Retina (tissue), 1 donor: ENCODE data around the gene ZMPSTE24.

Source experiments
- DNase-seq: peaks from one replicate; pipeline ENCODE4 v3.0.0-alpha.2; 2016

Gene ZMPSTE24

GRCh38 chr1:40264354-40264781 is 6.3 kb downstream of the ZMPSTE24 start:
- DNase-seq: no peak

DNA sequence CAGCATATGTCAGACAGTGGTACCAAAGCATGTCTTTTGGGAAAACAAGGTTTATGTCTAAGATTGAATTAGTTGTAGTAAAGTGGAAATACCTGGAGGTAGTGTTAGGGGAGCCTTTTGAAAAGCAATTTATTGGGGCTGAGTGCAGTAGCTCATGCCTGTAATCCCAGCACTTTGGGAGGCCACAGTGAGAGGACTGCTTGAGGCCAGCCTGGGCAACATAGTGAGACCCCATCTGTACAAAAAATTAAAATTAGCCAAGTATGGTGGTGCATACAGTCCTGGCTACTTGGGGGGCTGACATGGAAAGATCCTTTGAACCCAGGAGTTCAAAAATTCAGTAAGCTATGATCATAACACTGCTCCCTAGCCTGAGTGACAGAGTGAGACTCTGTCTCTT is 7.3 kb downstream of the ZMPSTE24 start:
- no peak for DNase-seq

DNA sequence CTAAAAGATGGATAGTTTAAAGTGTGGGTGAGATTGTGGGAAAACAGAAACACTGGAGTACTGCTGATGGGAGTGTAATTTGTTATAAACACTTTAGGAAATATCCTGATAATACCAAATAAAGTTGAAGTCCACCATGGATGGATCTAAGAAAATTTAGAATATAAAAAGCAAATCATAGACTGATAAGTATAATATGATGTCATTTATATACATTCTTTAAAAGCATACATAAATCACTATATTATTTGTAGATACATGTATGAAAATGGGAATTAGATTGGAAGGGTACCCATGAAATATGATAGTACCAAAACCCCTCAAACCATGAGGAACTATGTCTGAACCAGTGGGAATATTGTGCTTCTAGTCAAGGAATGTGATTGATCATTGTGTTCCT is 7.9 kb downstream of the ZMPSTE24 start:
- DNase-seq: no peak

DNA sequence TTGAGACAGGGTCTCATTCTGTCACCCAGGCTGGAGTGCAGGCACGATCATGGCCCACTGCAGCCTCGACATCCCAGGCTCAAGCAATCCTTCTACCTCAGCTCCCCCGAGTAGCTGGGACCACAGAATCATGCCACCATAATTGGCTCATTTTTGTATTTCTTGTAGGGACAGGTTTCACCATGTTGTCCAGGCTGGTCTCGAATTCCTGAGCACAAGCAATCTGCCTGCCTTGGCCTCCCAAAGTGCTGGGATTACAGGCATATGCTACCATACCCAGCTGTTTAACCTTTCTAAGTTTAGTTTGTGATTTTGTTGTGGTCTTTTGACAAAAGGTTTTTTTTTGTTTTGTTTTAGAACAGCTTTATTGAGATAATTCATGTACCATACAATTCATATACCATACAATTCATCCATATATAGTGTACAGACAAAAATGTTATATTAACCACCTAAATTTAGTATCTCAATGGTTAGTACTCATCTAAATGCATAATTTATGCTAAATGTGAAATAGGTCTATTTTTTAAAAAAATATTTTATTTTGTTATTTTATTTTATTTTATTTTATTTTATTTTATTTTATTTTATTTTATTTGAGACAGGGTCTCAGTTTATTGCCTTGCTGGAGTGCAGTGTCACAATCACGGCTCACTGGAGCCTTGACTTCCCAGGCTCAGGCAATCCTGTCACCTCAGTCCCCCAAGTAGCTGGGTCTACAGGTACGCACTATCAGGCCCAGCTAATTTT is 8.9 kb downstream of the ZMPSTE24 start:
- DNase-seq: no peak

- DNase-seq: no peak
These were observed 9.7 kb downstream of the ZMPSTE24 start for GRCh38 chr1:40267767-40268187.

GRCh38 chr1:40268211-40268610 is 10.2 kb downstream of the ZMPSTE24 start:
- no peak for DNase-seq

DNA sequence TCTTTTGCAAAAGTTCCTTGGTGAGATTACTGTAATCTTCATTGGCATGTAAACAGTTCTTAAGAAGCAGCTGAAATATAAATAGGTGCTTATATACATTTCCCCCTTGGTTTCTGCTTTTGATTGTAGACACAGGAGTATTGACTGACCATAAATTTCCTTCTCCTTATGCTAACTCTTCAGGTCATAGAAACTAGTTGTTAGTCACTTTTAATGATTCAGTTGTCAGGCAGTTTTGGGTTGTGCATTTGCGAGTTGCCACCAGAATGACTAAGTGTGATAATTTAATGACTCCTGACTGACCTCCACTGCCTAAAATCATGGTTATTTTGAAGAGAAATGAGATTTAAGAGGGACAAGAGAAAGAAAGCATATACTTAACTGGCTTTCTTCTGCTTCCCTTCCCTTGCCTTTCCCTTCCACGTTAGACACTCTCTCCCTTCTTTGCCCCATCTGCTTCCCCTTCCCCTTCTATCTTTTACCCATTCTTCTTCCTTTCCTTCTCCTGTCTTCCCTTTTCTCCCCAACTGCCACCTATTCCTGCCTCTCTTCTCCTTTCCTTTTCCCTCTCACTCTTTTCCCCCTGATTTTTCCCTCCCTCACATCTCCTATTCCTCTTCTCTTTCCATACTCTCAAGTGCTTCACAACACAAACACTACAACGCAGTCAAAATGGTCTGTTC is 12.3 kb downstream of the ZMPSTE24 start:
- no peak for DNase-seq

DNA sequence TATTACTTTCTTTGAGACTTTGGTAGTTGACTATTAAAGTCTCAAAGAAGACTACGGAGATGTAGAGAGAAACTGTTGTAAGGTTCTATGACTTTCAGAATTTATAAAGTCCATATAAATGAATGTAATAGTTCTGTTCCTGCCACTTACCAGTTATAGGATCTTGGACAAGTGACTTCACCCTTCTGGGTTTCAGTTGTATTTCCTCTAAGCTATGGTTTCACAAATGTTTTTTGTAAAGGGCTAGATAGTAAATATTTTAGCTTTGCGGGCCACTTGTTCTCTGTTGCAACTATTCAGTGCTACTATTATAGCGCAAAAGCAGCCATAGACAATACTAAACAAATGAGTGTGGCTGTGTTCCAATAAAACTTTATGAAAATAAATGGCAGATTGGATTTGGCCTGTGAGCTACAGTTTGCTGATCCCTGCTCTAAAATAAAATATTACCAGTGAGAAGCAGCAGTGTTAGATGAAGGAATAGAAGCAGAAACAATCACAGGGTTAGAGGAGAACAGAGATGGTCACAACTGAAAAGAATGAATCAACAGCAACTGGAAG is 14.7 kb downstream of the ZMPSTE24 start:
- no peak for DNase-seq

DNA sequence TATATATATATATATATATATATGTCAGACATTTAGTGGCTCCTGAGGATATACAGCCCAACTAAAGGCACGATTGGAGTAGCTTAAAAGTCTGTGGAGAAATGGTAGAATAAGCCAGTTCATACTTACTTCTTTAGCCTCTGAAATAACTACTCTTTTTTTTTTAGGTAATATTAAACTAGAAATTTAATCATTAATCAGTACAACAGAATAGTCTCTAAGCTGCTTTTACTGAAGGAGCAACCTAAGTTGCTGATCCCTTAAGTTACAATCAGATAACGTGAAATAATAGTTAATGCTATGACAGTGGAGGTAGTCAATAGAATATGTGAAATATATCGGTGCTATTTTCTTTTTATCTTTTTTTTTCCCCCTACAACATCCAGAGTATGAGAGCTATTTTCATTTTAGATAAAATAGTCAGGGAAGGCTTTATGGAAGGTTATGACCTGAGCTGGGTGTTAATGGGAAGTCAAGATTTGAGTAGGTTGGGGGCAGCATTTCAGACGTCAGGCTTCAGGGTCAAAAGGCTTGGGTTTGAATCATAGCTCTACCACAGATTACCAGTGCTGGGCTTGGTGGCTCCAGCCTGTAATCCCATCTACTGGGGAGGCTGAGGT is 15.6 kb downstream of the ZMPSTE24 start:
- no peak for DNase-seq

- no peak for DNase-seq
These were observed 16.3 kb downstream of the ZMPSTE24 start for GRCh38 chr1:40274331-40274730.

DNA sequence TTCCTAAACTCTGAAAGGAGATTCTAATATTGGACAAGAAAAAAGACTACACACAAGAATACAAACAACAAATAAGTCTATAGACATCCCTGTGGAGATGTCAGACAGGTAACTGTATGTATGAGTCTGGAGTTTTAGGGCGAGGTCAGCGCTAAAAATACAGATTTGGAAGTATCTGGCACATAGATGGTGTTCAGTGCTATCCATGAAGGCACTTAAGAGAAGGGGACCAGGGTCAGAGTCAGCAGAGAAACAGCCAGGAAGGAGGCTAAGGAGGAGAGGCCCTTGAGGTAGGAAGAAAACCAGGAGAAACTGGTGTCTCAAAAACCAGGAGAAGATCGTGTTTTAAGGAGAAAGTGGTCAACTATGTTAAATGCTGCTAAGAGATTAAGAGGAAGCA is 18.1 kb downstream of the ZMPSTE24 start:
- DNase-seq: no peak

DNA sequence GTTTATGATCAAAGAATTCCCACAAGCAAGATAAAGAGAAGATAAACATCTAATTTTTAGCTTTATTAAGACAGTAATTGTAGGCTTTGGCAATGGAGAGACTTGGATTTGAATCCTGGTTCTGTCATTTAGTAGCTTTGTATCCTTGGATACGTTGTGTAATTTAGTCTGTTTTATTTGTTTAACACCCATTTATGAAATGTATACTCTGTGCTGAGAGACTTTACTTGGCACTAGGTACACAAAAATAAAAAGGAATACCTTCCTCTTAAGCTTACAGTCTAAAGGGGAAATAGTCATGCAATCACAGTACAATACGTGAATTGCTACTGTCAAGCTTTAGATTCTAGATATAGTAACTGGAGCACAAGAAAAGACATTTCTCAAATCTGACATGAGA is 23.8 kb downstream of the ZMPSTE24 start:
- DNase-seq: no peak

- no peak for DNase-seq
These were observed 33.3 kb downstream of the ZMPSTE24 start for GRCh38 chr1:40291293-40291692.

- no peak for DNase-seq
These were observed 41.6 kb downstream of the ZMPSTE24 start for GRCh38 chr1:40299366-40300248.

DNA sequence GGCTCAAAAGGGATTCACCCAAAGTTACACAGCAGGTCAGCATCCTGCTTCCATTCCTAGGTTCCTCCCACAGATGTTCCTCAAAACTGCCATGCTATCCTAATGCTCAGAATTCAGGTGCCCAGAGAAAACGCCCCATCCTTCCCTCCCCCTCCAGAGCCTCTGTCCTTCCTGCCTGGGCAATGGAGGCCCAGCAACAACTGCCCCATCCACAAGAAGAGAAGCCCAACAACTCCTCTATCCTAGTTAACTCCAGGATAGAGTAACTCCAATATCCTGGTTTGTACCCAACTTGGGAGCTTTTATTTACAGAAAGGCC is 42.2 kb downstream of the ZMPSTE24 start:
- DNase-seq: no peak

DNA sequence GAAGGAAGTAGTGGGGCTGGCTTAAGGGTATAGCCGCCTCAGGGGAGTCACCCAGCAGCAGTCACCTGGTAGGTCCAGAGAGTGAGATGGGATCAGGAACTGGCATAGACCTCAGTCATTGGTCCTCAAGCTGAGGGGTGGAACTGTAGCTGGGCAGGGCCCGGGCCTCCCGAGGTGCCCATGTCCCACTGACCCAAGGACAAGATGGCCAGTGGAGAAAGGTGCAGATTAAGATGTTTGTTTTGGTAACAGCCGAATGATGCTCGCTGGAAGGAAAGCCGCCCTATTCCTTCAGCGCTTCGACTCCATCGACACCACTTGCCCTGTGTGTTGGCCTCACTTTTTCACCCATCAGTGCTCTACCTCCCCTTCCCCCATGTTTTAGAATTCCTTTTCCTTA is 42.6 kb downstream of the ZMPSTE24 start:
- DNase-seq: no peak

DNA sequence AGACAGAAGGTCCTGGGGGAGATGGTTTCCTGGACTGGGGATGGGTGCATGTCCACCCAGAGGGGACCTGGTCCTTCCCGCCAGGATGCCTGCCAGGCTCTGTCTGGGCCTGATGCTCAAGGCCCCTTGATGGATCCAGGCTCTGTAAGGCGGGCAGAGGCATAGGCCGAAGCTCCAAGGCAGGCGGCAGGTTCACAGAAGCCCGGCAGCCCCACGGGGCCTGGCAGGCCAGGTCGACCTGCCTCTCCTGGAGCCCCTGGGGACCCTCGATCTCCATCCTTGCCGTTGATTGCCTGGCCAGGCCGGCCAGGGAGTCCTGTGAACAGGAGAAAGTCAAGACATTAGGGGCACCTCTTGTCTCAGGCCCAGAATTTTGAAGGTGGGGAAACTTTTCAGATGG is 43.0 kb downstream of the ZMPSTE24 start:
- DNase-seq: no peak

DNA sequence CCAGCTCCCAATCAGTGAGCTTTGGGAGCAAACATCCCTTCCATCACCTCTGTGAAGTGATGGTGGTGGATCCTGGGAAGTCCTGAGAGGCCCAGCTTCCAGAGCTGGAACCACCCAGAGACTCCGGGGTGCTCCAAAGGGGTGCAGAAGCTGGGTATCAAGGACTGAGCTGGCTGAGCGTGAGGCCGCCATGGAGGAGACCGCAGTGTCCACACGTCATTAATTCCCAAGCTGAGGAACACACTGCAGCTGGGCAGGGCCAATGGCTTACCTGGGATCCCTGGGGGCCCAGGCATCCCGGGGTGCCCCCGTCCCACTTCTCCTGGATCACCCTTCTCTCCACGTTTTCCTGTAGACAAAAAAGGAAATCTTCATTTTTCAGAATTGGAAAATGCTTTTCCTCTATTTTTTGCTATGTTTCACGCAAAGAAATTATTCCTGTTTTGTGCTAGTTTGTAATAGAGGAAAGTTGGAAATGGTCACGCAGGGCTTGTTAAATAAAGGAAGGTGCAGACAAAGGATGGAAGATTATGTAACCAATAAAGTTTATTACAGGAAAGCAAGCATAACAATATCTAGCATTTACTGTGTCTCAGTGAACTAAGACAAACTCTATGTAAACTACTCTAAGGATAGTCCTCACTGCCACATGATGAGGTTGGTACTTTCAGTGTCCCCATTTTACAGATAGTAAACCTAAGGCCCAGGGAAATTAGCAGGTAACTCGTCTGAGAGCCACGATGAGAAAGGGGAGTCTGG is 43.7 kb downstream of the ZMPSTE24 start:
- DNase-seq: no peak

DNA sequence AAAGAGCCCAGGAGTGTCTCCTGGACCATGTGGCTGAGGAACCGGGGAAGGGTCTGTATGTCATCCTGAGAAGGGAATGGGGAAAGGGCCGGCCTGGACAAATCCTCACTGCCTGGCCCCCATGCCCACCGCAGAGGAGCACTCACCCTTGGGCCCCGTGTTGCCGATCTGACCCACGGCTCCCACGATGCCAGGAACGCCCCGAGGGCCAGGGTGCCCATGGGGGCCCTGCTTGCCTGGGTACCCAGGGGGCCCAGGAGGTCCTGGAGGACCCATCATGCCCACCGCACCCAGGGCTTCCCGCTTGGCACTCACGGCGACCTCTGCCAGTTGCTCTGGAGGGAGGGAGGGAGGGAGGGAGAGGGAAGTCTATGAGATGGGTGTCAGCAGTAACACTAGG is 44.4 kb downstream of the ZMPSTE24 start:
- DNase-seq: no peak

DNA sequence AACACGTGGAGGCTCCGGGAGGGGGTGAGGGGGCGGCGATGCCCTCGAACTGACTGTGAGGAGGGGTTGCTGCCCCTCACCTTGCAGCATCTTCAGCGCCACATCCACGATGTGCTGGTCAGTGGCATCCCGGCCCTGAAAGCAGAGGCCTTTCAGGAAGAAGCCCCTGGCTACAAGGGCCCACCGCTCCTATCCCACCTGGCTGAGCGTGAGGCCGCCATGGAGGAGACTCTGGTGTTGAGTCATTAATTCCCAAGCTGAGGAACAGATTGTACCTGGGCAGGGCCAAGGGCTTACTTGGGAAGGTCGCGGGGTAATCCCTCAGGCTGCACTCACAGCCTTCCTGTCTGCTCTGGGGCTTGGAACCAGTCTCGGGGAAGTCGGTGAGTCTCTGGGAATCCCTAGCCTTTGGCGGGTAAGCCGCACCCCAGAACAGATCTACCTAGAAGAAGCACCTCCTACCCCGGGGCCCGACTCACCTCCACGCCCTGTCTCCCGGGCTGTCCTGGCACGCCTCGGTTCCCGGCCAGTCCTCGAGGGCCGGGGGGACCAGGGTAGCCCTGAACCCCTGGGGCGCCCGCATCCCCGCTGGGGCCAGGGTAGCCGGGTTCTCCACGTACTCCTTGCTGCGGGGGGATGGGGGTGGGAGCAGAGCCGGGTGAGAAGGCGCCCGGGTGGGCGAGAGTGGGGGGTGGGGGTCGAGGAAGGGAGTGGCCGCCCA is 45.2 kb downstream of the ZMPSTE24 start:
- DNase-seq: no peak

- no peak for DNase-seq
These were observed 45.8 kb downstream of the ZMPSTE24 start for GRCh38 chr1:40303790-40304189.

DNA sequence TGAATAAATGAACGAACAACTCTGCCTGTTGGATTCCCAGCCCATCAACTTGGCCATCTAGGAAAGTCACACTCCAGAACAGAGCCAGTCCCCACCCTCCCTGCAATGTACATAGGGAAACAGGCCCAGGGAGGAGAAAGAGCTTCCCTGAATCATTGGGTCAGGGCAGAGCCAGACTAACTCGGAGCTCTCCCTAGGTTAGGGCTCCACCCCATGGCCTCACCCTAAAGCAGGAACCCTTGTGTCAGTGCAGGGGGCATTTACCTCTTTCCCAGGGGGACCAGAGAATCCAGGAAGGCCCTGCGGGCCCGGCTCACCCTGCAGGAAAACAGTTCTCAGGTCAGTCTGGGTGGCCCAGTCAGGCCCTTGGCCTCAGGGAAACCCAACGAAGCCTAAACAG is 47.4 kb downstream of the ZMPSTE24 start:
- DNase-seq: no peak
